Umbilical cord (tissue), 2 donors: Measurements from ENCODE around the gene CCDC59. TPM values are rescaled to one million over a fixed set of nuclear protein-coding genes. Genes with fewer than 3 reads are reported as not detected.

ENCODE experiments used
- DNase-seq: peaks from one replicate; pipeline ENCODE4 v3.0.0-alpha.2; 2015; ENCODE audit warnings: low spot score
- total RNA-seq: library from RNA; depleted of rRNA; stranded (reverse); fragments of >200 nt; gene quantifications from one replicate; pipeline ENCODE4 v1.2.3, GENCODE V29; 2014; ENCODE audit warnings: low replicate concordance; ENCODE audit not compliant: insufficient read depth

The CCDC59 gene
- total RNA-seq, 1 donor from 2014 or later, result 100 TPM

DNA sequence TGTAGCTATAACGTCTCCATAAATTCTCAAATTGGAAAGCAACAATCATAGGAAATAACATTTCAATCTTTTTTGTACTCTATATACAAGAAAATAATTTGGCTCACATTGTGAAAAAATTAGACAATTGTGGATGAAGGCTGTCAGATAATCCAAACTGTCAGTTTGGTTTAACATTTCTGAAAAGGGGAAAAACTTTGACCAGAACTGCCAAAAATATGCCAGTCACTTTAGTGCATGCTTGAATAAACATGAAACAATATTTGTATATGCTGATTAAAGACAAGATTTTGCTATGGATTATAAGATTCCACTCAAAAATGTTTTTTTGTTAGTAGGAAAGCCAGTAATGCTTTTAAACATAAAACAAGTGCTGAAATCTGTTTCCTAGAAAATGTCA is 38.9 kb downstream of the CCDC59 start:
- DNase-seq, result no peak

DNA sequence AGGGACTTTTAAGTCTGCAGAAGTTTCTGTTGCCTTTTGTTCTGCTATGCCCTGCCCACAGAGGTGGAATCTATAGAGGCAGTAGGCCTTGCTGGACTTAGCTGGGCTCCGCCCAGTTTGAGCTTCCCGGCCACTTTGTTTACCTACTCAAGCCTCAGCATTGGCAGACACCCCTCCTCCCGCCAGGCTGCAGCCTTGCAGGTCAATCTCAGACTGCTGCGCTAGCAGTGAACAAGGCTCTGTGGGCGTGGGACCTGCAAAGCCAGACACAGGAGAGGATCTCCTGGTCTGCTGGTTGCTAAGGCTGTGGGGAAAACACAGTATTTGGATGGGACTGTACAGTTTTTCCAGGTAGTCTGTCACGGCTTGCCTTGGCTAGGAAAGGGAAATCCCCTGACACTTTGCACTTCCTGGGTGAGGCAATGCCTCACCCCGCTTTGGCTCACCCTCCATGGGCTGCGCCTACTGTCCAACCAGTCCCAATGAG is 43.7 kb downstream of the CCDC59 start:
- DNase-seq, result no peak

Other genes with a start within 250 kb of the CCDC59 start
- gene METTL25, start 142 bp upstream of the CCDC59 start, total RNA-seq, result 21.9 TPM